Mucosa of rectum (tissue), 2 donors: Measurements from ENCODE around the gene MTHFD1L.

Source experiments
- H3K27ac ChIP-seq, 2 donors: one replicate each; pipeline ENCODE4 v1.7.0; 2013; ENCODE audit warnings: inconsistent platforms in 2 of 2, low read depth in 2 of 2, low read length in 2 of 2
- H3K27me3 ChIP-seq, 2 donors: one replicate each; pipeline ENCODE4 v1.7.0; 2013; ENCODE audit warnings: low read length in 2 of 2; ENCODE audit not compliant: control insufficient read depth in 2 of 2, insufficient read depth in 2 of 2
- H3K36me3 ChIP-seq, 2 donors: one replicate each; pipeline ENCODE4 v1.7.0; 2013; ENCODE audit warnings: low read length in 2 of 2; ENCODE audit not compliant: control insufficient read depth in 2 of 2, insufficient read depth in 2 of 2
- H3K4me1 ChIP-seq, 2 donors: one replicate each; pipeline ENCODE4 v1.7.0; 2013; ENCODE audit warnings: low read length in 2 of 2, mild to moderate bottlenecking in 1 of 2; ENCODE audit not compliant: control insufficient read depth in 2 of 2, insufficient read depth in 2 of 2
- H3K4me3 ChIP-seq, 2 donors: one replicate each; pipeline ENCODE4 v1.7.0; 2013; ENCODE audit warnings: low read length in 2 of 2
- H3K9ac ChIP-seq, 2 donors: one replicate each; pipeline ENCODE4 v1.7.0; 2013; ENCODE audit warnings: low read length in 2 of 2, low read depth in 1 of 2, mild to moderate bottlenecking in 1 of 2
- H3K9me3 ChIP-seq, 2 donors: one replicate each; pipeline ENCODE4 v1.7.0; 2013; ENCODE audit warnings: low read length in 2 of 2; ENCODE audit not compliant: control insufficient read depth in 2 of 2
- donor health status: healthy.
- donor health status: Normal muscosa, but diverticular disease.

Gene MTHFD1L

DNA sequence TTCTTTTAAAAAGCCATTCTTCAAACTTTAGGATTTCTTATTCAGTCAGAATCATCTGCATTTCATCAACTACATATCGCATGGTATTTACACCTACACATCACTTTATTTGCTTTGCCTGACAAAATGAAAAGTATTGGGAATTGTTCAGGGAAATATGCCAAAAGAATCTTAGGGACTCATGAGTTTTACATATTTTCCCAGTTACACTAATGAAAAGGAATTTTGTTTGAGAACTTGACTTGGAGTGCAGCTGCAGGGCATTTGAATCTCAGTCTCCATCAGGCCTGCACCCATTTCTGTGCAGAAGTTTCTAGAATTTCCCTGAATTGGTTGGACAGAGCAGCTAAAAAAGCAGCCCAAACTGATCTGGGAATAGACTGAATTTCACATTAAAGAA is 65.3 kb downstream of the MTHFD1L start:
- H3K4me3 ChIP-seq, result no peak overlapping the region
- no peak overlapping the region for H3K27ac ChIP-seq
- peaks cover 0 to 5% of the 10 kb centered on the region in 2 donors for H3K36me3 ChIP-seq
- H3K9me3 ChIP-seq, result no peaks in the 10 kb centered on the region
- no peak overlapping the region for H3K9ac ChIP-seq
- no peaks in the 10 kb centered on the region for H3K4me1 ChIP-seq
- no peaks in the 10 kb centered on the region for H3K27me3 ChIP-seq

DNA sequence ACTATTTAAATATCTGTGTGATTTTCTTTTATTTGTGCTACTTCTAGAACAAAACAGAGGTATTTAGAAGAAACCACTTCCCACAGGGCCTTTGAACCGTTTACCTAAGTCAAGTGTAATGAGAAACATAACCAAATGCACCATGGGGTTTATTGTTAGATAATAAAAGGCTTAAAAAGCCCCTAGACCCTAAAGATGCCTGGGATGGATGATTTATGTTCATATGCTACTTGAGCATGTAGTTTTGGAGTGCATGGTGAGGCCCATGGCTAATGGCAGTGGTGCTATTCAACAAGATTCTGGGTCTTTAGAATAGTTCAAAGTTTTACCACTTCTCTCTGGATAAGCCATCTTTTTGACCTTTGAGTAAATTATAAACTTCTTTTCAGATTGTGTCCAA is 65.9 kb downstream of the MTHFD1L start:
- Histone ChIP-seq H3K4me3 (no peak overlapping the region), H3K27ac (no peak overlapping the region), H3K36me3 (peaks cover 0 to 5% of the 10 kb centered on the region in 2 donors), H3K9me3 (no peaks in the 10 kb centered on the region), H3K27me3 (no peaks in the 10 kb centered on the region), H3K9ac (no peak overlapping the region), H3K4me1 (no peaks in the 10 kb centered on the region)

DNA sequence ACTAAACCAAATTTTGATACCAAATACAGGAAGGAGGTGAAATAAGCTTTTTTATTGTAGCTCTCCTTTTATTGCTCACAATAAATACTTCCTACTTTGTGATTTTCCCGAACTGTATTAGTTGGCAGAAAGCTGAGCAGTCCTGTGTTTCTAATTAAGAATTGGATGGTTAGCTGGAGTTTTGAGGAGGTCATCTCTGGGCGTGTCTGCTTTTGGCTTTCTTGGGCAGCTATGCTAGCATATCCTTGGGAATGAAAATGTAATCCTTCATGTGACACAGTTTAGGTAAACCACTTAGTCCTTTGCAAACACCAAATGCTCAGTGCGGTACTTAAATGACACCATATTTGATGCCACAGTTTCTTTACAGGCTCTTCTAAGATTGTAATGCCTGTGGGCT is 67.5 kb downstream of the MTHFD1L start:
- Histone ChIP-seq H3K36me3 (peaks cover 0 to 5% of the 10 kb centered on the region in 2 donors), H3K4me3 (no peak overlapping the region), H3K27me3 (no peaks in the 10 kb centered on the region), H3K9me3 (no peaks in the 10 kb centered on the region), H3K4me1 (no peaks in the 10 kb centered on the region), H3K9ac (no peak overlapping the region), H3K27ac (no peak overlapping the region)

DNA sequence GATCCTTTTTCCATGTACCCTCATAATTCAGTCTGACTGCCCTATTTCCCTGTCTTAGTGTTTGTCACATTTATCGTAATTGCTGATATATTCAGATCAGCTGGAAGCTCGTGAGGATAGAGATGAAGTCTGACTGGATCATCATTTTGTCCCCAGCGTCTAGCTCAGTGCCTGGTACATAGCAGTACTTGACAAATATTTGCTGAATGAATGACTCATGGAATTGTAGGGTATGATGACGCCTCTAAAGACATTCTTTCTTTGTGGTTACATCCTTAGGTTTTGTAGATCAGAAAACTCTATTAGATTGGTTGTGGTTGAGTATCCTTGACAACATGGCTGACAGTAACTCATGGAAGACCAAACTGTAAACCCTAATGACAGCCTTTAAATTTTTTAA is 68.9 kb downstream of the MTHFD1L start:
- Histone ChIP-seq H3K36me3 (peaks cover 0 to 5% of the 10 kb centered on the region in 2 donors), H3K27ac (no peak overlapping the region), H3K9me3 (no peaks in the 10 kb centered on the region), H3K9ac (no peak overlapping the region), H3K4me1 (no peaks in the 10 kb centered on the region), H3K4me3 (no peak overlapping the region), H3K27me3 (no peaks in the 10 kb centered on the region)

DNA sequence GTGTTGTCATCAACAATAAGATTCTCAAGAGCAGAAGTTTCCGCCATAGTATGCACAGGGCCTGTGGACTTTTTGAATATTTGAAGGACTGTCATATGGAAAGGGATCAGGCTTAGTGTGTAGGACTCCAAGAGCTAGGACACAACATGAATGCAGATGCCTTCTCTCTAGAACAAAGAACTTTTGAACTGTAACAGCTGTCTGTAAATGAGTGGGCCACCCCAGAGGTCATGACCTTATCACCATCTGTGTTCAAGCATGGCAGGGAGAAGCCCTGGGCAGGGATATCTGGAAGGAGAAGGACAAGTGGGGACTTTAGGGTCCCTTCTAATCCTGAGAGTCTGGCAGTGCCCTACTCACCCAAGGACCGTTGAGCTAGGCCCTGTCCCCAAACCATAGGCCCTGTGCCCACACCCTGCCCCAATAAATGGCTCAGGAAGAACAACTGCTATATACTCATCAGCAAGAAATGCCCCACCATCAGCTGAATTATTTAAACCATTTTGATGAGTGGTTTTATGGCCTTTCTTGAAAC is 70.6 kb downstream of the MTHFD1L start:
- peaks cover 0 to 5% of the 10 kb centered on the region in 2 donors for H3K36me3 ChIP-seq
- H3K9ac ChIP-seq, result no peak overlapping the region
- no peak overlapping the region for H3K27ac ChIP-seq
- no peak overlapping the region for H3K4me3 ChIP-seq
- no peaks in the 10 kb centered on the region for H3K9me3 ChIP-seq
- no peaks in the 10 kb centered on the region for H3K27me3 ChIP-seq
- no peaks in the 10 kb centered on the region for H3K4me1 ChIP-seq

DNA sequence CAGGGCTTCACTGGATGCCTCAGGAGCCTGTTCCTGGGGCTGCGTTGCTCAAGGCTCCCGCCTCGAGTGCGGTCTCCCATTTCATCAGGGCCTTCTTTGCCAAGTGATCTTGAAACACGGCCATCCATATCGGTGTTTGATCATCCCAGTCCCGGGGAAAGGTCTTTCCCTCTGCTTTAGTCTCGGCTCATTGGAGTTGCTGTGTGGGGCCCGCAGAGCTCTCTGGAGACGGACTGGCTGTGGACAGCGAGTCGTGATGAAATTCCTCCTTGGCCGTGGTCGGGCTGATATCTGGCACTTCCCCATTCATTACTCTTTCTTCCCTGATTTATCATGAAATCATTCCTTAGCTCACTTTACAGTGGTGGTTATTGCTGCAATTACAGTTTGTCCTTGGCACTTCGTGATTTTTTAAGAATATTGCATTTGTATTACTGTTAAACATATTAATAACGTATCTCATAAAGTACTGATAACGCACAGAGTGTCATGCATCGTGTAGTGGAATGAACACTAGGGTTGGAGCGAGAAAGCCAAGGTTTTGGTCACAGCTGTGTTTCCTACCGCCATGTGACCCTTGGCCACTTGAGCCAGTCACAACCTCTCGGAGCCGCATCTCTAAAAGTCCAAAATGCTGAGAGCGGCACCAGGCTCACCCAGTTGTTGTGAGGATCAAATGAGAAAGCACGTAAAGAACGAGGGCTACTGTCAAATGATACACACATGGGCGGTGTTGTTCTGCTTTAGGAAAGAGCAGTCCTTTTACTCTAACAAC is 71.8 kb downstream of the MTHFD1L start:
- no peak overlapping the region for H3K27ac ChIP-seq

DNA sequence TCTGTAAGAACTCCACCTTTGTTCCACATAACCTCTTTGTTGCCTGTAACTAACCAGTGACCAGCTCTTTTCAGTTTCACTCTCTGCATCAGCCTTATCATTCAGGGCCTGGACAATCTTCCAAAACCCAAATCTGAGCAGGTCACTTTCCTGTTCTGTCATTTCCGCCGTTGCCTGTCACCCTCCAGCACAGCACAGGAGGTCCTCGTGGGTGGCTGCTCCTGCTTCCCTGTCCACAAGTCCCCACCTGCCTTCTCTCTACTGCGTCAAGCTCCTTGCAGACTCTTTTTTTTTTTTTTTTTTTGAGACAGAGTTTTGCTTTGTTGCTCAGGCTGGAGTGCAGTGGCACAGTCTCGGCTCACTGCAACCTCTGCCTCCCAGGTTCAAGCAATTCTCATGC is 73.9 kb downstream of the MTHFD1L start:
- no peaks in the 10 kb centered on the region for H3K4me1 ChIP-seq
- no peak overlapping the region for H3K4me3 ChIP-seq
- no peak overlapping the region for H3K27ac ChIP-seq
- H3K9me3 ChIP-seq, result no peaks in the 10 kb centered on the region
- H3K36me3 ChIP-seq, result no peaks in the 10 kb centered on the region
- no peak overlapping the region for H3K9ac ChIP-seq
- H3K27me3 ChIP-seq, result no peaks in the 10 kb centered on the region

More for the DNA sequence above, 71.8 kb downstream of the MTHFD1L start:
- Histone ChIP-seq H3K9me3 (no peaks in the 10 kb centered on the region), H3K36me3 (peaks cover 0 to 5% of the 10 kb centered on the region in 2 donors), H3K4me1 (no peaks in the 10 kb centered on the region), H3K4me3 (no peak overlapping the region), H3K9ac (no peak overlapping the region), H3K27me3 (no peaks in the 10 kb centered on the region)

DNA sequence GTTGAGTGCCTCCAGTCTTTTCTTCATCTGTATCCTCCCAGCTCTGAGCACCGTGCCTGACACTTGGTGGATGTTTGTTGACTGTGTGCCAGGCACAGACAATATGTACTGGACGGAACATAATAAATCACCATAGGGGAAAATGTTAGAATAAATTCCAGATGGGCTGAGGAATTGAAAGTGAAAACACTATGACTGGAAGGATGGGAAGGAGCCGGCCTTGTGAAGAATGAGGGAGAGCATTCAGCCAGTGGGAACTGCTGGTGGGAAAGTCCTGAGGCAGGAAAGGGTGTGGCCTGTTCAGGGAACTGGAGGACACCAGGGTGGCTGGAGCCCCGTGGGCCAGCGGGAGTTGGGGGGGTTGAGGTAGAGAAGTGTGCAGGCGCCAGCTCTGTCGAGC is 75.4 kb downstream of the MTHFD1L start:
- no peaks in the 10 kb centered on the region for H3K4me1 ChIP-seq
- no peaks in the 10 kb centered on the region for H3K27me3 ChIP-seq
- no peaks in the 10 kb centered on the region for H3K9me3 ChIP-seq
- H3K4me3 ChIP-seq, result no peak overlapping the region
- no peak overlapping the region for H3K27ac ChIP-seq
- H3K36me3 ChIP-seq, result peaks cover 0 to 3% of the 10 kb centered on the region in 2 donors
- H3K9ac ChIP-seq, result no peak overlapping the region

DNA sequence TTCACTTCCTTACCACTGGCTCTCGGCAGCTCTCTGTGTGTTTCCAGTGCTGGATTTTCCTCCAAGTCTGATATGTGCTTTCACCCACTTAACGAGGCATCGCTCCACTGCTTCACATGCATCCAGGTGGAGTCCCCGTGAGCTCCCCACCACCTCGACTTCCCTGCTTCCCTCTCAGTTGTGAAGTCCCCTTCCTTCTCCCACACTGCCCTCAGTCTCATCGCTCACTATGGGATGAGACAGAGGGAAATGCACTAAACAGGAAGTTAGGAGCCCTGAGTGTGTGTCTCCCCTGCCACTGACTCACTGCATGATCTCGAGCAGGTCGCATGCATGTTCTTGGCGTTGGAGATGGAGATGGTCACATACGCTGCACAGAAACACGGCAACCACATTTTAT is 84.0 kb downstream of the MTHFD1L start:
- H3K4me1 ChIP-seq, result no peaks in the 10 kb centered on the region
- H3K9me3 ChIP-seq, result no peaks in the 10 kb centered on the region
- peaks cover 6 to 10% of the 10 kb centered on the region in 2 donors for H3K36me3 ChIP-seq
- H3K9ac ChIP-seq, result no peak overlapping the region
- no peaks in the 10 kb centered on the region for H3K27me3 ChIP-seq
- H3K27ac ChIP-seq, result no peak overlapping the region
- H3K4me3 ChIP-seq, result no peak overlapping the region

DNA sequence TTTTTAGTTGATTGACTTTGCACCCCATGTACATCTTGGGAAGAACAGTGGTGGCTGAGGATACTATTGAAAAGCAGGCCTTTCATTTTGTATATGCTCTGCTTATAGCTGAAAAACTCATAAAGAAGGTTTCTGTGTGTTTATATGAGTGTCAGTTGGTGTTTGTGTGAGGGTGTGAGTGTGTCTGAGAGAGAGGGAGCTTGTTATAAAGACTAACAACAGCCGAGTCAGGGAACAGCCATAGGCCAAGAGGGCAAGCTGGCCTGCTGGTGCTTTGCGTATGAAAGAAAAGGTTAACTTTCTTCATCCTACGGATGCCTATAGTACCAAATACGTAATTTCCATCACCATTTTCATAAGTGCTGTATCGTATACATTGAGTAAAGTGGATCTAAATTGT is 88.3 kb downstream of the MTHFD1L start:
- no peak overlapping the region for H3K4me3 ChIP-seq
- no peaks in the 10 kb centered on the region for H3K27me3 ChIP-seq
- H3K9ac ChIP-seq, result no peak overlapping the region
- H3K4me1 ChIP-seq, result no peaks in the 10 kb centered on the region
- no peaks in the 10 kb centered on the region for H3K9me3 ChIP-seq
- H3K27ac ChIP-seq, result no peak overlapping the region
- peaks cover 6 to 7% of the 10 kb centered on the region in 2 donors for H3K36me3 ChIP-seq
